ENCODE data around the gene DYNLL2.
"Not testable (repeated sequence)": the region's sequence is repeated elsewhere in the genome, so short reads cannot be mapped to it uniquely, and the experiment has no call there.

DYNLL2 gene

GRCh38 chr17:58073266-58073665 is 10.0 kb upstream of the DYNLL2 start:
- H3K36me3 ChIP-seq (ENCODE audit: insufficient read depth, low read length); H3K4me1 ChIP-seq (ENCODE audit: control insufficient read depth, insufficient read depth, low read length, unreplicated experiment); H3K4me3 ChIP-seq (ENCODE audit: low read depth, low read length); H2AFZ ChIP-seq (ENCODE audit: low read length, unreplicated experiment); H3K79me2 ChIP-seq (ENCODE audit: control insufficient read depth, insufficient read depth, low read length, unreplicated experiment); H3K27ac ChIP-seq (ENCODE audit: low read depth, low read length): not testable (repeated sequence)
- H3K27me3 ChIP-seq (ENCODE audit: insufficient read depth, low read length): peaks cover 72% of the 10 kb centered on the region

DNA sequence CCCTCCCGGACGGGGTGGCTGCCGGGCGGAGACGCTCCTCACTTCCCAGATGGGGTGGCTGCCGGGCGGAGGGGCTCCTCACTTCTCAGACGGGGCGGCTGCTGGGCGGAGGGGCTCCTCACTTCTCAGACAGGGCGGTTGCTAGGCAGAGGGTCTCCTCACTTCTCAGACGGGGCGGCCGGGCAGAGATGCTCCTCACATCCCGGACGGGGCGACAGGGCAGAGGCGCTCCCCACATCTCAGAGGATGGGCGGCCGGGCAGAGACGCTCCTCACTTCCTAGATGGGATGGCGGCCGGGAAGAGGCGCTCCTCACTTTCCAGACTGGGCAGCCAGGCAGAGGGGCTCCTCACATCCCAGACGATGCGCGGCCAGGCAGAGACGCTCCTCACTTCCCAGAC is 8.8 kb upstream of the DYNLL2 start:
- not testable (repeated sequence) for H3K27ac ChIP-seq (ENCODE audit: low read depth, low read length); H3K79me2 ChIP-seq (ENCODE audit: control insufficient read depth, insufficient read depth, low read length, unreplicated experiment); H3K4me1 ChIP-seq (ENCODE audit: control insufficient read depth, insufficient read depth, low read length, unreplicated experiment); H3K36me3 ChIP-seq (ENCODE audit: insufficient read depth, low read length); H2AFZ ChIP-seq (ENCODE audit: low read length, unreplicated experiment); H3K4me3 ChIP-seq (ENCODE audit: low read depth, low read length)
- H3K27me3 ChIP-seq (ENCODE audit: insufficient read depth, low read length): peaks cover 75% of the 10 kb centered on the region

GRCh38 chr17:58079300-58080033 is 3.8 kb upstream of the DYNLL2 start:
- no peak overlapping the region for H3K27ac ChIP-seq (ENCODE audit: low read depth, low read length)
- H3K79me2 ChIP-seq (ENCODE audit: control insufficient read depth, insufficient read depth, low read length, unreplicated experiment): peaks cover 10% of the 10 kb centered on the region
- no peak overlapping the region for H3K4me3 ChIP-seq (ENCODE audit: low read depth, low read length)
- H2AFZ ChIP-seq (ENCODE audit: low read length, unreplicated experiment): no peak overlapping the region
- no peaks in the 10 kb centered on the region for H3K36me3 ChIP-seq (ENCODE audit: insufficient read depth, low read length)
- peaks cover 49% of the 10 kb centered on the region for H3K27me3 ChIP-seq (ENCODE audit: insufficient read depth, low read length)
- no peaks in the 10 kb centered on the region for H3K4me1 ChIP-seq (ENCODE audit: control insufficient read depth, insufficient read depth, low read length, unreplicated experiment)

DNA sequence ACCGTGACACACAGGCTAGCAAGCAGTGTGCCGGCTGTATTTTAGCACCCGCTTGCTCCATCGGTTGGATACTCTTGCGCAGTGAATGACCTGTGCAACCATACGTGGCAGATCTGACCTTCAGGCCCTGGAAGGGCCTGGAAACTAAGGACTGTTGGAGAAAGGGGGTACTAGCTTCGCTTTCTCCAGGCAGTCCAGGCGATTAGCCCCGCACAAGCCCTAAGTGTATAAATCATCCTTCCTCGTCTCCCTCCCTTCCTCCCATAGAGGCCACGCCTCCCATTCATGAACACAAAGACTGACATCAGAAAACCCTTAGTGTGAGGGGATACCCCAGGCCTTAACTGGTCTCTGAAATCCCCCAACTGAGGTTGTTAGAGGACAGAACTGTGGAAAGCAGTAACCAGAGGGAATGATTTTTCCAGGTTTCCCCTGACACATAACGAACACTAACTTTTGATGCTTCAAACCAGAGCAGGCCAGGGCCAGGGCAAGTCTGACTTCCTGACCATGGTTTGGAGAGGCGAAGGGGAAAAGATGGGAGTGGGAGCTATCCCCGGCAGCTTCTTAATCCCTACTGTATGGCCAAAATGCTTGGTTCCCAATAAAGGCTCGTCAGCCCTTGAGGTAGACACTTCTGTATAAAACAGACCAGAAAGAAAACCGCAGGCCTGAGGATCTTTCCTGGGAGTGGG is 1.4 kb upstream of the DYNLL2 start:
- Histone ChIP-seq H3K79me2 (ENCODE audit: control insufficient read depth, insufficient read depth, low read length, unreplicated experiment) (peaks cover 33% of the 10 kb centered on the region), H3K36me3 (ENCODE audit: insufficient read depth, low read length) (peaks cover 4% of the 10 kb centered on the region; the same call in 1 of the 2 replicates), H3K27ac (ENCODE audit: low read depth, low read length) (no peak overlapping the region), H3K27me3 (ENCODE audit: insufficient read depth, low read length) (peaks cover 32% of the 10 kb centered on the region), H3K4me1 (ENCODE audit: control insufficient read depth, insufficient read depth, low read length, unreplicated experiment) (peaks cover 17% of the 10 kb centered on the region), H3K4me3 (ENCODE audit: low read depth, low read length) (no peak overlapping the region), H2AFZ (ENCODE audit: low read length, unreplicated experiment) (no peak overlapping the region)

DNA sequence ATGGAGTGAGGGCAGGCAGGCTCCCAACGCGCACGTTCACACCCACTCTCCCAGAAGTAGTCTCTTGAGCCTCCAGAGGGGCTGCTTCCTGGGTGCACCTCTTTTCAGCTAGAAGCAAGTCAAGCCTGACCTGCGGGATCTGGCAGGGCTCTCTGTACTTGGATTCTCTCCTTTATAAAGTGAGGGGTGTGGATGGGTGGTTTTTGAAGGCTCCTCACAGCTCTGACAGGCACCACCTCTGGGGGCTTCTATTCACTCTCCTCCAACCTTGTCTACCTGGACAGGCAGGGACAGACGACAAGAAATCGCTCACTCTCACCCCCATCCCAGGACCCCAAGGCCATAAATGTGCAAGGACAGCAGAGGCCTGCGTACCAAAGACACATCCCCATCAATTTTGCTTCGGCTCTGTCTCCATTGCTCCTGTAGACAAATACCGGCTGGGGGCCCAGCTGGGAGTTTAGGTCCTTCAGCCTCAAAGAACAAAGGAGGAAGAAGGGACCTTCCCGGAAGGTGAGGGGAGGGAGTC is 814 bp upstream of the DYNLL2 start:
- H3K4me1 ChIP-seq (ENCODE audit: control insufficient read depth, insufficient read depth, low read length, unreplicated experiment): peaks cover 17% of the 10 kb centered on the region
- peaks cover 26% of the 10 kb centered on the region for H3K27me3 ChIP-seq (ENCODE audit: insufficient read depth, low read length)
- H2AFZ ChIP-seq (ENCODE audit: low read length, unreplicated experiment): peak overlapping the region; percentile 98
- H3K79me2 ChIP-seq (ENCODE audit: control insufficient read depth, insufficient read depth, low read length, unreplicated experiment): peaks cover 39% of the 10 kb centered on the region
- H3K27ac ChIP-seq (ENCODE audit: low read depth, low read length): no peak overlapping the region
- no peak overlapping the region for H3K4me3 ChIP-seq (ENCODE audit: low read depth, low read length)
- peaks cover 8% of the 10 kb centered on the region; the same call in 1 of the 2 replicates for H3K36me3 ChIP-seq (ENCODE audit: insufficient read depth, low read length)

DNA sequence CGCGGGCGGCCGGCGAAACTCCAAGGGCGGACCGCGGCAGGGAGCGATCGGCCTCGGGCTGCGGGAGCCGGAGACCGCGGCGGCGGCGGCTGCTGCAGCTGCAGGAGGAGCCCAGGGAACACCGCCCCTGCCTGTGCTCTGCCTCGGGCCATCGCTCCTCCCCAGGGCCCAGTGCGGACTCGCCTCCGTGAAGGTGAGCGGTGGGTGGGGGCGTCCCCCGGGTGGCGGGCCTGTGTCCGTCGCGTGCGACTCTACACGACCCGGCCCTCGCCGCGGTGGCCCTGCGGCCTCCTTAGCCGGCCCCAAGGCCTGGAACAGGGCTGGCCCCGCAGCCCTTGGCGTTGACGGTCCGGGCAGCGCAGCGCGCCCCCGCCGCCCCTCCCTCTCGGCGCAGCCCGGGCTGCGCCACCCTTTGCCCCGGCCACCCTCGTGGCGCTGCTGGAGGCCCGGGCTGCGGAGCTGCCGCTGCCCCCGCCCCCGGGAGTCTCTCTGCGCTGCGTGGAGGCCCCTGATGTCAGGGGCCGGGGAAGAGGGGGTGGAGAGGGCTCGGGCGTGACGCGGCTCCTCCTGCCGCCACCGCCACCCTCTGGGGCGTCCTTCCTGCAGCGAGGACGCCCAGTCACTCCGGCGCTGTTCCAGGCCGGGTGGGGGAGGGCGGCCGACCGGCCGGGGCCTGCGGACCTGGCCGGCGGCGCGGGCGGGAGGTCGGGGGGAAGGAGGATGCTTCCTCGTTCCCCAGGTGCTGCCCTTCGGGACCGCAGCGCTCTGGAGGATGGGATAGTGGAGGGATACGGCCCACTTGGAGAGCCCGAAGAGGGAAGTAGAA is 485 bp downstream of the DYNLL2 start:
- peaks cover 8% of the 10 kb centered on the region; the same call in 1 of the 2 replicates for H3K36me3 ChIP-seq (ENCODE audit: insufficient read depth, low read length)
- peak overlapping the region; percentile 7; the same call in 1 of the 2 replicates for H3K27ac ChIP-seq (ENCODE audit: low read depth, low read length)
- H3K4me1 ChIP-seq (ENCODE audit: control insufficient read depth, insufficient read depth, low read length, unreplicated experiment): peaks cover 17% of the 10 kb centered on the region
- peak overlapping the region; percentile 68 for H2AFZ ChIP-seq (ENCODE audit: low read length, unreplicated experiment)
- peak overlapping the region; percentile 100 for H3K4me3 ChIP-seq (ENCODE audit: low read depth, low read length)
- H3K27me3 ChIP-seq (ENCODE audit: insufficient read depth, low read length): peaks cover 15% of the 10 kb centered on the region
- H3K79me2 ChIP-seq (ENCODE audit: control insufficient read depth, insufficient read depth, low read length, unreplicated experiment): peaks cover 52% of the 10 kb centered on the region

- H3K27ac ChIP-seq (ENCODE audit: low read depth, low read length): peak overlapping the region; percentile 7; the same call in 1 of the 2 replicates
- peak overlapping the region; percentile 68 for H2AFZ ChIP-seq (ENCODE audit: low read length, unreplicated experiment)
- peaks cover 17% of the 10 kb centered on the region for H3K4me1 ChIP-seq (ENCODE audit: control insufficient read depth, insufficient read depth, low read length, unreplicated experiment)
- H3K36me3 ChIP-seq (ENCODE audit: insufficient read depth, low read length): peaks cover 8% of the 10 kb centered on the region; the same call in 1 of the 2 replicates
- H3K4me3 ChIP-seq (ENCODE audit: low read depth, low read length): peak overlapping the region; percentile 100
- H3K79me2 ChIP-seq (ENCODE audit: control insufficient read depth, insufficient read depth, low read length, unreplicated experiment): peaks cover 54% of the 10 kb centered on the region
- peaks cover 10% of the 10 kb centered on the region for H3K27me3 ChIP-seq (ENCODE audit: insufficient read depth, low read length)
These were observed 1.2 kb downstream of the DYNLL2 start for GRCh38 chr17:58084317-58084981.

DNA sequence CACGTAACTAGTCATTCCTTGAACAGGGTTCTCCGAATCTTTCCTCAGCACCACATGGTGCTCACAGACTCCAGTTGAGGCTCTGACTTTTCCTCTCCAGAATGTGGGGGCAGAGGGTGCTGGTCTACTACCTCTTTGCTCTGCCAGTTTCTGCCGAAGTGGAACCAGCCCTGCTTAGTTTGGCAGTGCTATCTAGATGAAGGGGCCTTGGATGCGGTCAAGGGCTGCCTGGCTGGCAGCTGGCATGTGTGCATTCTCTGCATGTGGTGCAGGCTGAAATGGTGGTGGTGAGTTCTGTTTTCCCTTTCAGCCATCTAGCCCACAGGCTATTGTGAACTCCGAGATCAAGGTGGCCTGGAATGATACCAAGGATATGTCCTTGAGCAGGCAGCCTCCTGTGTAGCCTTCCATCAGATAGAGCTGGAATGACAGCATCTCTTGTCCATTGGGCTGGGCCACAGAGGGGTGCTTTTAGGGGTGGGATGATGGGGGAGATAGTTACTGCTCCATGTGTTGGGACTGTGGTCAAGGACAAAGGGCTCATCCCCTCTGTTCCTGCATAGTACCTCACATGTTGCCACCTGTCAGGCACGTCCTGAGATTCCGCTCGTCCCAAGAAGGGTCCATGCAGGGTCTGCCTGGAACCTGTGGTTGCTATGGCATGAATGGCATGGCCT is 2.0 kb downstream of the DYNLL2 start:
- Histone ChIP-seq H3K79me2 (ENCODE audit: control insufficient read depth, insufficient read depth, low read length, unreplicated experiment) (peaks cover 54% of the 10 kb centered on the region), H3K4me3 (ENCODE audit: low read depth, low read length) (peak overlapping the region; percentile 100), H3K36me3 (ENCODE audit: insufficient read depth, low read length) (peaks cover 14% of the 10 kb centered on the region), H3K4me1 (ENCODE audit: control insufficient read depth, insufficient read depth, low read length, unreplicated experiment) (peaks cover 17% of the 10 kb centered on the region), H3K27ac (ENCODE audit: low read depth, low read length) (no peak overlapping the region), H3K27me3 (ENCODE audit: insufficient read depth, low read length) (peaks cover 3% of the 10 kb centered on the region; the same call in 1 of the 2 replicates), H2AFZ (ENCODE audit: low read length, unreplicated experiment) (no peak overlapping the region)

DNA sequence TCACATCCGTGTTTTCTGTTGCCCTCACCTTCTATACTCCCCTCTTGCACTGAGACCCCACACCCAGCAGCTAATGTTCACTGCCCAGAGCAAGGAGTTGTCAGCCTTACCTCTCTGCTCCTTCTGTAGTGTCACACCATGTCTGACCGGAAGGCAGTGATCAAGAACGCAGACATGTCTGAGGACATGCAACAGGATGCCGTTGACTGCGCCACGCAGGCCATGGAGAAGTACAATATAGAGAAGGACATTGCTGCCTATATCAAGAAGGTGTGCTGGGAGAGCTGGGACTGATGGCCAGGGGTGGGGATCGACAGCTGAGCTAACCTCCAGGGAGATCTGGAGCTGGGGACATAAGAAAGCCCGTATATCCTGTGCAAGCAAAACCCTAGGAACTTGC is 3.7 kb downstream of the DYNLL2 start:
- peaks cover 17% of the 10 kb centered on the region for H3K4me1 ChIP-seq (ENCODE audit: control insufficient read depth, insufficient read depth, low read length, unreplicated experiment)
- no peaks in the 10 kb centered on the region for H3K27me3 ChIP-seq (ENCODE audit: insufficient read depth, low read length)
- no peak overlapping the region for H2AFZ ChIP-seq (ENCODE audit: low read length, unreplicated experiment)
- H3K4me3 ChIP-seq (ENCODE audit: low read depth, low read length): no peak overlapping the region
- peaks cover 23% of the 10 kb centered on the region for H3K36me3 ChIP-seq (ENCODE audit: insufficient read depth, low read length)
- H3K27ac ChIP-seq (ENCODE audit: low read depth, low read length): no peak overlapping the region
- H3K79me2 ChIP-seq (ENCODE audit: control insufficient read depth, insufficient read depth, low read length, unreplicated experiment): peaks cover 54% of the 10 kb centered on the region

Measured in ACC112 (cell line).